ENCODE results near the gene PTPN6. TPM values are rescaled to one million over a fixed set of nuclear protein-coding genes. Genes with fewer than 3 reads are reported as not detected.

PTPN6 gene
- total RNA-seq, 2 experiments from 2014 or later: 354 to 397 TPM

DNA sequence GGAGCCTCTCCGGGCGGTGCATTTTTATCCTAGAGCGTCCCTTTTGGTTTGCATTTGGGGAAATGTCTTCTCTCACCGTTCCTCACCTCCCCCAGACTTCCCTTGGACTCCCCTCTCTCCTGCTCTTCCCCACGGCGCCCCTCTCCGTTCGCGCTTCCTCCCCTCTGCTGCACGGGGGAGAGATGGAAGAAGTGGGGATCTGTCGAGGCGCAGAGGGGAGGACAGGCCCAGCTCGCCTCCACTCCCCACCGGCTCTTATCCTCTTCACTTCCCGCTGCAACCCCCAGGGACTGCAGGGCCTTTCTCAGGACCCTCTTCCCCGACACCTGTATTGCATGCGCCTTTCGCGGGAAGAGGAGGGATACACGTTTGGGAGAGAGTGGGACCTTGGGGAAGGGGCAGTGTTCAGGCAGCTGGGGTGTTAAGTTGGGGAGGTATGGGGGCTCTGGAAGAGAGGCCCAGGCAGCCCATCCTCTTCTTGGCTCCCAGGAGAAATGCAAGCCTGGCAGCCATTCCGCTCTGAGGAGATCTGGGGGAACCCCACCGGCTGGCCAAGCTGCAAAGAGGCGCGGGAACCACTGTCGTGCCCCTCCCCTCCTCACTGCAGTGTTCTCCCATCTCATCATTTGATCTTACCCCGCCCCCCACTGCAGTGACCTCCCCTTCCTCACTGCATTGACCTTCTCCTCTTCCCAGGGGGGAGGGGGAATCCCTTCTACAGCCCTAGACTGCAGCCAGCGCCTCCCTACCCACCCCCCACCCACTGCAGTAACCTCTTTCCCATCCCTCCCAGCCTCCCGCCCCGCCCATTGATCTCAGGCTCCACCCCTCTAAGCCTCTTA is 36.0 kb upstream of the PTPN6 start:
- DNase-seq: no peak
- H3K36me3 Mint-ChIP-seq (ENCODE audit: low read depth): peaks cover 37% of the 10 kb centered on the region

DNA sequence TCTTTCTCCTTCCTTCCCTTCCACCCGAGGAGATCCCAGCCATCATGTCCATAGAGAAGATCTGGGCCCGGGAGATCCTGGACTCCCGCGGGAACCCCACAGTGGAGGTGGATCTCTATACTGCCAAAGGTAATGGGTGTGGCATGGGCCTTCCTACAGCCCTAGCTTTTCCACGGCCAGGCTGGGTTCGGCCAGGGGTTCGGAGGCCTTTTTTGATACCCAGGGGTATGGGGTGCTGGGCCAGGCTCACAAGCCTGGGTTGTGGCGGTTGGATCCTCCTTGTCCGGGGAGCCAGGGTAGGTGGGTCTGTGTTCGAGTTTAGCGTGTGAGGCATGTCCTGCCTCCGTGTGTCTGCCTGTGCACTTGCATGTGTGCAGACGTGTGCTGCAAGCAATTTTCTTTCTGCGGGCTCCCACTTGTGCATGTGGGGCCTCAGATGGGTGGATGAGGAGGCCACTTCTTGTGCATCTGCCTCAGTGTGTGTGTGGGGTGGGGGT is 35.3 kb upstream of the PTPN6 start:
- no peak for ATAC-seq
- peak overlapping the region; percentile 70 for H3K27ac Mint-ChIP-seq
- POLR2A ChIA-PET: interaction anchor here (0.6 to 2.4 kb wide), 4 partner anchors 22 to 45 kb away, joined by 3 to 14 read pairs (median 4); partner anchors contain the start of genes C12orf57, RNU7-1 and SPSB2
- H3K4me1 Mint-ChIP-seq (ENCODE audit: low read depth): peaks cover 51% of the 10 kb centered on the region
- CTCF ChIA-PET: interaction anchor here (2.3 to 5.8 kb wide), 2 partner anchors 43 to 49 kb away, joined by 7 to 22 read pairs; partner anchors contain the start of gene SPSB2
- no peaks in the 10 kb centered on the region for H3K9me3 Mint-ChIP-seq (ENCODE audit: insufficient read depth)
- H3K4me3 Mint-ChIP-seq: peak overlapping the region; percentile 92
- H3K36me3 Mint-ChIP-seq (ENCODE audit: low read depth): peaks cover 37% of the 10 kb centered on the region
- H3K27me3 Mint-ChIP-seq (ENCODE audit: low read depth): peaks cover 4% of the 10 kb centered on the region
- no peak for DNase-seq

More for the DNA sequence above, 36.0 kb upstream of the PTPN6 start:
- Mint-ChIP-seq H3K9me3 (ENCODE audit: insufficient read depth) (no peaks in the 10 kb centered on the region), H3K27ac (peak overlapping the region; percentile 84), H3K4me3 (peak overlapping the region; percentile 92), H3K27me3 (ENCODE audit: low read depth) (peaks cover 5% of the 10 kb centered on the region), H3K4me1 (ENCODE audit: low read depth) (peaks cover 51% of the 10 kb centered on the region)
- ATAC-seq: peak; percentile 2
- CTCF ChIA-PET: interaction anchor here (1.0 to 5.8 kb wide), 5 partner anchors 9 to 198 kb away, joined by 3 to 22 read pairs (median 4); partner anchors contain the start of gene SPSB2
- POLR2A ChIA-PET: interaction anchor here (0.7 to 3.9 kb wide), 10 partner anchors 9 to 64 kb away, joined by 3 to 32 read pairs (median 4); partner anchors contain the start of genes C12orf57, CDCA3 and RNU7-1

DNA sequence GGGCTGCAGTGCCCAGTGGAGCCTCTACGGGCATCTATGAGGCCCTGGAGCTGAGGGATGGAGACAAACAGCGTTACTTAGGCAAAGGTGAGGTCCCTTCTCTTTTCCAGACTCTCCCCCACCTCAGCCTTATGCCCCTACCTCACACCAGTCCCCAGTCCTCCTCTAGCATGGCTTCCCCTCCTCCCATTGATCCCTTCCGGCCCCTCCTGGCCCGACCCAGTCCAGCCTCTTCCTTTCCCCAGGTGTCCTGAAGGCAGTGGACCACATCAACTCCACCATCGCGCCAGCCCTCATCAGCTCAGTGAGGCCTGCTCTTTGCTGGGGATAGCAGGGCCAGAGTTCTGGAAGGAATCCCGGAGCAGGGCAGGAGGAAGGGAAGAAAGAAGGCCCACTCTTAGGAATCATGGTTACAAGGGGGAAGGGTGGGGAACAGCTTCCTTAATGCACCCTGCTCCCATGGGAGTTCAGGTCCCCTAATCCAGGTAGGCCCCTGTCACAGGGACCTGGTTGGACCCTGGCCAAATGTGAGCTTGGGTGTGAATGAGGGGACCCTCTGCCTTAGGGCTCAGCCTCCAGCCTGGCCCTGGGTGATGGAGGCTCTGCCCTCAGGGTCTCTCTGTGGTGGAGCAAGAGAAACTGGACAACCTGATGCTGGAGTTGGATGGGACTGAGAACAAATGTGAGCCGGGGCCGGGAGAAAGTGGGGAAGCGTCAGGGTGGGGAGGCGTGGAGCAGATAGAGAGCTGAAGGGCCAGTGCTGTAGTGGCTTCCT is 34.5 kb upstream of the PTPN6 start:
- H3K27ac Mint-ChIP-seq: peak overlapping the region; percentile 12
- ATAC-seq (no peak), DNase-seq (no peak)
- CTCF ChIA-PET: interaction anchor here (0.8 to 5.8 kb wide), 7 partner anchors 11 to 49 kb away, joined by 3 to 22 read pairs (median 5); partner anchors contain the start of genes C12orf57, RNU7-1, SPSB2 and TPI1
- H3K27me3 Mint-ChIP-seq (ENCODE audit: low read depth): no peaks in the 10 kb centered on the region
- H3K9me3 Mint-ChIP-seq (ENCODE audit: insufficient read depth): no peaks in the 10 kb centered on the region
- H3K4me3 Mint-ChIP-seq: peak overlapping the region; percentile 92
- peaks cover 43% of the 10 kb centered on the region for H3K36me3 Mint-ChIP-seq (ENCODE audit: low read depth)
- POLR2A ChIA-PET: interaction anchor here (0.6 to 2.4 kb wide), 7 partner anchors 21 to 51 kb away, joined by 3 to 14 read pairs (median 3); partner anchors contain the start of genes C12orf57, PTPN6, RNU7-1 and SPSB2
- H3K4me1 Mint-ChIP-seq (ENCODE audit: low read depth): peaks cover 53% of the 10 kb centered on the region

DNA sequence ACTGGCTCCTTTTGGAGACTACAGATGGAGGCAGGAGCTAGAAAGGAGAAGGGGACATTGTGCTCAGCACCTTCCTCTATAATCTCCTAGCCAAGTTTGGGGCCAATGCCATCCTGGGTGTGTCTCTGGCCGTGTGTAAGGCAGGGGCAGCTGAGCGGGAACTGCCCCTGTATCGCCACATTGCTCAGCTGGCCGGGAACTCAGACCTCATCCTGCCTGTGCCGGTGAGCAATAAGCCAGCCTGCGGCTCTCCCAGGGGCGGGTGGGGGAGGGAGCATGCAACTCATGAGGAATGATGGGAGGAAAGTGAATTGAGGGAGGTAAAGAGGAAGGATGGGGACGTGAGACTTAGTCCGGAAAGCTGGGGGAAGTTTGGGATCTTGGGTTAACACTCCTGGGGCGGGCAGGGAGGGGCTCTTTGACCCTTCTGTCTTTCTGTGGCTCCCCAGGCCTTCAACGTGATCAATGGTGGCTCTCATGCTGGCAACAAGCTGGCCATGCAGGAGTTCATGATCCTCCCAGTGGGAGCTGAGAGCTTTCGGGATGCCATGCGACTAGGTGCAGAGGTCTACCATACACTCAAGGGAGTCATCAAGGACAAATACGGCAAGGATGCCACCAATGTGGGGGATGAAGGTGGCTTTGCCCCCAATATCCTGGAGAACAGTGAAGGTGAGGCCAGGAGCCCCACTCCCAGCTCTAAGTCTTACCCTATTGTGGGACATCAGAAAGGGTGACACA is 33.5 kb upstream of the PTPN6 start:
- Mint-ChIP-seq H3K36me3 (ENCODE audit: low read depth) (peaks cover 54% of the 10 kb centered on the region), H3K9me3 (ENCODE audit: insufficient read depth) (no peaks in the 10 kb centered on the region), H3K27ac (no peak overlapping the region), H3K27me3 (ENCODE audit: low read depth) (no peaks in the 10 kb centered on the region), H3K4me1 (ENCODE audit: low read depth) (peaks cover 61% of the 10 kb centered on the region), H3K4me3 (no peak overlapping the region)
- ChIA-PET POLR2A (interaction anchor here (1.4 to 2.4 kb wide), 3 partner anchors 26 to 53 kb away, joined by 3 to 14 read pairs (median 6); partner anchors contain the start of genes C12orf57, RNU7-1 and SPSB2), CTCF (interaction anchor here (0.8 to 5.8 kb wide), 6 partner anchors 9 to 50 kb away, joined by 3 to 22 read pairs (median 4); partner anchors contain the start of genes SPSB2 and TPI1)
- no peak for ATAC-seq
- DNase-seq: no peak

DNA sequence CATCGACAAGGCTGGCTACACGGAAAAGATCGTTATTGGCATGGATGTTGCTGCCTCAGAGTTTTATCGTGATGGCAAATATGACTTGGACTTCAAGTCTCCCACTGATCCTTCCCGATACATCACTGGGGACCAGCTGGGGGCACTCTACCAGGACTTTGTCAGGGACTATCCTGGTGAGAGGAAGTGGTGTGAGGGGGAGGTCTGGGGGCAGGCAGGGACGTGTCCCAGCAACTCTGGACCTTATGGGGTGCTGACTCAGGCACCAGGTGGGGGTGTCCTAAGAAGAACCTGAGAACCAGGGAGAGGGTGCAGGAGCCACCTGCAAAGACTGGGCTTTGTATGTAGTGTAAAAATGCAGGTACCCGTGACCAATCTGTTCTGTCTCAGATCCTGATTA is 31.6 kb upstream of the PTPN6 start:
- H3K27ac Mint-ChIP-seq: peak overlapping the region; percentile 9
- no peaks in the 10 kb centered on the region for H3K27me3 Mint-ChIP-seq (ENCODE audit: low read depth)
- DNase-seq (no peak), ATAC-seq (no peak)
- H3K36me3 Mint-ChIP-seq (ENCODE audit: low read depth): peaks cover 66% of the 10 kb centered on the region
- no peaks in the 10 kb centered on the region for H3K9me3 Mint-ChIP-seq (ENCODE audit: insufficient read depth)
- POLR2A ChIA-PET: interaction anchor here (1.8 kb wide), 1 partner anchor 24 kb away, joined by 10 read pairs; the partner anchor contains the start of genes C12orf57 and RNU7-1
- peaks cover 63% of the 10 kb centered on the region for H3K4me1 Mint-ChIP-seq (ENCODE audit: low read depth)
- no peak overlapping the region for H3K4me3 Mint-ChIP-seq
- CTCF ChIA-PET: interaction anchor here (1.0 kb wide), 2 partner anchors 24 to 50 kb away, joined by 3 read pairs; partner anchors contain the start of genes C12orf57 and RNU7-1

DNA sequence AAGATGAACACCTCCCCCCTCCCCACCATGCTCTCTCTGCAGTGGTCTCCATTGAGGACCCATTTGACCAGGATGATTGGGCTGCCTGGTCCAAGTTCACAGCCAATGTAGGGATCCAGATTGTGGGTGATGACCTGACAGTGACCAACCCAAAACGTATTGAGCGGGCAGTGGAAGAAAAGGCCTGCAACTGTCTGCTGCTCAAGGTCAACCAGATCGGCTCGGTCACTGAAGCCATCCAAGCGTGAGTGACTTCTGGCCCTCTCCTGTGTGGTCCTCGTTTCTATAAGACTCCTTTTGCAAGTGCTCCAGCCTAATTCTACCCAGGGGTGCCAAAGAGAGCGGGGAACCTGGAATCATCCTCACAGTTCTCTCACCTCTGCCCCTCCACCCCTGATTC is 29.6 kb upstream of the PTPN6 start:
- Mint-ChIP-seq H3K9me3 (ENCODE audit: insufficient read depth) (no peaks in the 10 kb centered on the region), H3K4me3 (no peak overlapping the region), H3K27me3 (ENCODE audit: low read depth) (no peaks in the 10 kb centered on the region), H3K36me3 (ENCODE audit: low read depth) (peaks cover 56% of the 10 kb centered on the region), H3K4me1 (ENCODE audit: low read depth) (peaks cover 55% of the 10 kb centered on the region), H3K27ac (no peak overlapping the region)
- POLR2A ChIA-PET: interaction anchor here (1.2 to 1.8 kb wide), 2 partner anchors 16 to 22 kb away, joined by 5 to 12 read pairs; partner anchors contain the start of genes C12orf57 and RNU7-1
- no peak for DNase-seq
- ATAC-seq: no peak
- CTCF ChIA-PET: interaction anchor here (0.7 to 4.8 kb wide), 10 partner anchors 13 to 191 kb away, joined by 3 to 31 read pairs (median 4); partner anchors contain the start of genes C12orf57, LPCAT3, RNU7-1 and SPSB2

DNA sequence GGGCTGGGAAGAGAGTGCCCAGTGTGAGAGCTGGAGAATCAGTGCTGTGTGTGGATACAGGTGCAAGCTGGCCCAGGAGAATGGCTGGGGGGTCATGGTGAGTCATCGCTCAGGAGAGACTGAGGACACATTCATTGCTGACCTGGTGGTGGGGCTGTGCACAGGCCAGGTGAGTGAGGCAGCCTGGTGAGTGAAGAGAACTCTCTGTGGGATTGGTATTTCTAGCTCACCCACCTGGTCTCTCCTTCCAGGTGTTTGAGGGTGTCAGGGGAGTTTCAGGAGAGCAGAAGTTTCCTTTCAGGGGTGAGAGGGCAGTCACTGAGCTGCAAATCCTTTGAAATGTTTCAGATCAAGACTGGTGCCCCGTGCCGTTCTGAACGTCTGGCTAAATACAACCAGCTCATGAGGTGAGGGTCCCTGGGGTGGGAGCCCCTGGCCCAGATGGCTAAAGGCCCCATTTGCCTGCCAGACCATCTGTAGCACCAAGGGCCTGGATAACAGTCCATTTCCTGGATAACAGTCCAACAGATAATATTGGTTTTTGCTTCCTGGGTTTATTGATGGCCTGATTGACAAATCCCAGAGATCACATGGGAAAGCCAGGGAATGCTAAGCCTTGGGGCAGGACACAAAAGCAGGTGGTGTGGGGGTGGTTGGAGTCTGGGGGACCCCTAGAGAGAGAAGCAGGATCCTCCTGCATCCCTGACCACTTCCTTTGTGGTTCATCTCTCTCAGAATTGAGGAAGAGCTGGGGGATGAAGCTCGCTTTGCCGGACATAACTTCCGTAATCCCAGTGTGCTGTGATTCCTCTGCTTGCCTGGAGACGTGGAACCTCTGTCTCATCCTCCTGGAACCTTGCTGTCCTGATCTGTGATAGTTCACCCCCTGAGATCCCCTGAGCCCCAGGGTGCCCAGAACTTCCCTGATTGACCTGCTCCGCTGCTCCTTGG is 28.9 kb upstream of the PTPN6 start:
- Mint-ChIP-seq H3K27me3 (ENCODE audit: low read depth) (no peaks in the 10 kb centered on the region), H3K27ac (no peak overlapping the region), H3K4me3 (no peak overlapping the region), H3K36me3 (ENCODE audit: low read depth) (peaks cover 50% of the 10 kb centered on the region), H3K9me3 (ENCODE audit: insufficient read depth) (no peaks in the 10 kb centered on the region), H3K4me1 (ENCODE audit: low read depth) (peaks cover 56% of the 10 kb centered on the region)
- DNase-seq (no peak), ATAC-seq (no peak)
- ChIA-PET POLR2A (interaction anchor here (0.6 to 1.8 kb wide), 3 partner anchors 16 to 23 kb away, joined by 3 to 12 read pairs (median 5); partner anchors contain the start of genes C12orf57 and RNU7-1), CTCF (interaction anchor here (0.7 to 4.8 kb wide), 9 partner anchors 15 to 190 kb away, joined by 3 to 31 read pairs (median 4); partner anchors contain the start of genes C12orf57, LPCAT3, RNU7-1 and SPSB2)

DNA sequence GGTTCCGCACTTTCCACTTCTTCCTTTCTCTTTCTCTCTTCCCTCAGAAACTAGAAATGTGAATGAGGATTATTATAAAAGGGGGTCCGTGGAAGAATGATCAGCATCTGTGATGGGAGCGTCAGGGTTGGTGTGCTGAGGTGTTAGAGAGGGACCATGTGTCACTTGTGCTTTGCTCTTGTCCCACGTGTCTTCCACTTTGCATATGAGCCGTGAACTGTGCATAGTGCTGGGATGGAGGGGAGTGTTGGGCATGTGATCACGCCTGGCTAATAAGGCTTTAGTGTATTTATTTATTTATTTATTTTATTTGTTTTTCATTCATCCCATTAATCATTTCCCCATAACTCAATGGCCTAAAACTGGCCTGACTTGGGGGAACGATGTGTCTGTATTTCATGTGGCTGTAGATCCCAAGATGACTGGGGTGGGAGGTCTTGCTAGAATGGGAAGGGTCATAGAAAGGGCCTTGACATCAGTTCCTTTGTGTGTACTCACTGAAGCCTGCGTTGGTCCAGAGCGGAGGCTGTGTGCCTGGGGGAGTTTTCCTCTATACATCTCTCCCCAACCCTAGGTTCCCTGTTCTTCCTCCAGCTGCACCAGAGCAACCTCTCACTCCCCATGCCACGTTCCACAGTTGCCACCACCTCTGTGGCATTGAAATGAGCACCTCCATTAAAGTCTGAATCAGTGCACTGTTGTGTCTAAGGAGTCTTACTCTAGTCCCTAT is 28.0 kb upstream of the PTPN6 start:
- Mint-ChIP-seq H3K36me3 (ENCODE audit: low read depth) (peaks cover 45% of the 10 kb centered on the region), H3K27ac (no peak overlapping the region), H3K9me3 (ENCODE audit: insufficient read depth) (no peaks in the 10 kb centered on the region), H3K27me3 (ENCODE audit: low read depth) (no peaks in the 10 kb centered on the region), H3K4me1 (ENCODE audit: low read depth) (peaks cover 57% of the 10 kb centered on the region), H3K4me3 (no peak overlapping the region)
- POLR2A ChIA-PET: interaction anchor here (0.7 to 8.3 kb wide), 5 partner anchors 13 to 55 kb away, joined by 3 to 94 read pairs (median 12); partner anchors contain the start of genes C12orf57, RNU7-1 and TPI1
- no peak for DNase-seq
- CTCF ChIA-PET: interaction anchor here (0.8 to 8.0 kb wide), 14 partner anchors 9 to 231 kb away, joined by 4 to 106 read pairs (median 10); partner anchors contain the start of genes C1RL, ENO2, LPCAT3 and TPI1
- ATAC-seq: no peak

DNA sequence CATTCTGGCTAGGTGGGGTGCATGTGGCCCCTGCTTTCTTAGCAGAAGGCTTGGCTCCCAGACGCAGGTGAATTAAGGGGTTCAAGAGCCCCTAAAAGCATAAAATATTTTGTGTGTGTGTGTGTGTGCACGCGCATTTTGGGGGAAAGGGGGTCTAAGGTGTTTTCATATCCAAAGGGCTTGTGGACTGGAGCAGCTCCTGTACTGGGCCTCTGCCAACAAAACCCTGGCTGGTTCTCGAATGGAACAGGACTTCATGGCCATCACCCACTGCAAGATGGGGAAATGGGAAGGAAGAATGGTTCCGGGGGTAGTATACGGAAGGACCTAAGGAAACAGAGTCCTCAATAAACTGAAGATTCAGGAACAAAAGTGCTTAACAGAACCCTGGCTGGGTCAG is 27.3 kb upstream of the PTPN6 start:
- Mint-ChIP-seq H3K4me3 (peak overlapping the region; percentile 36), H3K36me3 (ENCODE audit: low read depth) (peaks cover 45% of the 10 kb centered on the region), H3K9me3 (ENCODE audit: insufficient read depth) (no peaks in the 10 kb centered on the region), H3K4me1 (ENCODE audit: low read depth) (peaks cover 61% of the 10 kb centered on the region), H3K27me3 (ENCODE audit: low read depth) (no peaks in the 10 kb centered on the region), H3K27ac (peak overlapping the region; percentile 44)
- ChIA-PET POLR2A (interaction anchor here (0.7 to 8.3 kb wide), 5 partner anchors 9 to 55 kb away, joined by 3 to 94 read pairs (median 3); partner anchors contain the start of genes C12orf57, ENO2, RNU7-1 and TPI1), CTCF (interaction anchor here (0.6 to 8.0 kb wide), 21 partner anchors 9 to 231 kb away, joined by 3 to 106 read pairs (median 6); partner anchors contain the start of genes C12orf57, C1R, C1RL and ENO2)
- DNase-seq (no peak), ATAC-seq (no peak)
